Stimulated activated CD8-positive, alpha-beta memory T cell treated with anti-CD3 and anti-CD28 coated beads, Interleukin-4, amount 100 ng/mL, for 1 hour (primary cell): ENCODE results near the gene GPRIN2.
"Not testable (repeated sequence)": the region's sequence is repeated elsewhere in the genome, so short reads cannot be mapped to it uniquely, and the experiment has no call there.

Experiments
- DNase-seq, 2 donors: peaks; one replicate each; pipeline ENCODE4 v3.0.0-alpha.2; 2020; ENCODE audit warnings: low read depth in 2 of 2, low spot score in 1 of 2

GPRIN2 gene

DNA sequence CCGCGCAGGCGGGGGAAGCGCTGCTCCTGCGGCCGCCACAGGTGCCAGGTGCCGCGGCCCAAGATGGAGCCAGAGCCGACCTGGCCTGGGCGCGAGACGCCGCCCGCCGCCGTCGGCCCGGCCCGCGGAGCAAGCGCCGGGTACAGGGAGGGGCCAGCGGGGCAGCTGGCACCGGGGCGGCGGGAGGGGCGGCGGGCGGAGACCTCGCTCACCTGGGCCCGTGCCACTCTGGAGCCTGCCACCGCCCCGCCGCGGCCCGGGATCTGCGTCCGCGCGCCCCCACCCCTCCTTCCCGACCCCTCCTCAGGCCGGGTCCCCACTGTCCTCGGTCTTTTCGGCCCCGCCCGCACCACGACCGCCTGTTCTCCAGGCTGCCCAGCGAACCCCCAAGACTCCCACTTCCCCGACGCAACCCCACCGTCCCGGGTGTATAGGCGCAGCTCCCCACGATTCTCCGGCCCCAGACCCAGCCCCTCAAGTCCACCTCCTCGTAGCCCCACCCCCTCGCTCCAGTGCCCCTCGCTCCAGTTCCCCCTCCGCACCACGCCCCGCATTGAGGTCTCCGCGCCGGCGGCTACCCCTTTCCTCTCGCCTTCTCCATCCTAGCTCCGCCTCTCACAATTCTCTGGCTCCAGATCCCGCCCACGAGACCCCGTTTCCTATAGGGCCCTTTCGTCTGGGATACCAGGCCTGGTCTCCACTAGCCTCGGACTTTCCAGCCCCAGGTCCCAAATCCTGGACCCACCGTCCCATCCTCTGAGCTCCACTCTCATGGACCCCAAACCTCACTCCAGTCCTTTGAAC lies at the start of gene GPRIN2:
TSS of gene GPRIN2 (minus strand) at position 144 of the 804 bp plus-strand sequence. CDS start 5,922 bp downstream, outside the sequence.
- no peak for DNase-seq

DNA sequence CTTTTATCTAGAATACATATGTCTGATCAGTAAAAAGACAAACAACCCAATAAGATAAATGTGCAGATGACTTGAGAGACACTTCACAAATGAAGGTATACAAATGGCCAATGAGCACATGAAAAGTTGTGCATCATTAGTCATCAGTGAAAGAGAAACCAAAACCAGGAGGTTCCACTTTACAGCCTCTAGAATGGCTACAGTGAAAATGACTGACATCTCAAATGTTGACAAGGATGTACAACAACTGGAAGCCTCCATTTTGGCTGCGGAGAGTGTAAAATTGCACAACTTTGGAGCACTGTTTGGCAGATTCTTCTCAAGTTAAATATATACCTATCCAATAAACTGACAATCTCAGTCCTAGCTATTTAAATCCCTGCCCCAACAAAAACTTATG lies 44.1 kb upstream of the GPRIN2 start:
- DNase-seq: not testable (repeated sequence)

- DNase-seq: not testable (repeated sequence)
Measured at GRCh38 chr10:46597616-46598246, 41.3 kb upstream of the GPRIN2 start.

DNA sequence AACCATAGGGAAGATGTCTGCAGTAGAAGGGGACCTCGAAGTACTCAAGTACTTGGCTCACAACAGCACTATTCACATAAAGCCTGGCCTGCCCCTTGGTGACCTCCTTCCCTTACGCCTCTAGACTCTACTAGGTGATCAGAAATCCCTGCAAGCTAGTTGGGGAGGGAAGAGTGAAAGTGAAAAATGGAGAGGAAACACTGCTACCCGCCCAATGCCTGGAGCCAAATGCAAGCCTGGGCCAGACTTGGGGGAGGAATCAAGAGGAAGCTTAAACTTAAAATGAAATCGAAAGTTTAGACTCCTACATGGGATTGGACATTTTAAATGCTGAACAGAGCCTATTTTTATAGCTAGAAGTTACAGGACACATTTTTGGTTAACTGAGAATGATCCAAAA lies 40.1 kb upstream of the GPRIN2 start:
- DNase-seq: not testable (repeated sequence)

- not testable (repeated sequence) for DNase-seq
Measured at GRCh38 chr10:46594453-46595063, 38.1 kb upstream of the GPRIN2 start.

DNA sequence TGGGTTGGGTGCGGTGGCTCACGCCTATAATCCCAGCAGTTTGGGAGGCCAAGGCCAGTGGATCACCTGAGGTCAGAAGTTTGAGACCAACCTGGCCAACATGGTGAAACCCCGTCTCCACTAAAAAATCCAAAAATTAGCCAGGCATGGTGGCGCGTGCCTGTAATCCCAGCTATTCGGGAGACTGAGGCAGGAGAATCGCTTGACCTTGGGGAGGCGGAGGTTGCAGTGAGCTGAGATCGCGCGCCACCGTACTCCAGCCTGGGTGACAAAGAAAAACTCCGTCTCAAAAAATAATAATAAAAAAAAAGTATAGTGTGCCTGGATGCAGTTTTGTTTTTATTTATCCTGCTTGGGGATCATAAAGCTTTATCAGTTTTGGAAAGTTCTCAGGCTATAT lies 36.8 kb upstream of the GPRIN2 start:
- DNase-seq: not testable (repeated sequence)

- DNase-seq: not testable (repeated sequence)
Measured at GRCh38 chr10:46591053-46591452, 34.6 kb upstream of the GPRIN2 start.

DNA sequence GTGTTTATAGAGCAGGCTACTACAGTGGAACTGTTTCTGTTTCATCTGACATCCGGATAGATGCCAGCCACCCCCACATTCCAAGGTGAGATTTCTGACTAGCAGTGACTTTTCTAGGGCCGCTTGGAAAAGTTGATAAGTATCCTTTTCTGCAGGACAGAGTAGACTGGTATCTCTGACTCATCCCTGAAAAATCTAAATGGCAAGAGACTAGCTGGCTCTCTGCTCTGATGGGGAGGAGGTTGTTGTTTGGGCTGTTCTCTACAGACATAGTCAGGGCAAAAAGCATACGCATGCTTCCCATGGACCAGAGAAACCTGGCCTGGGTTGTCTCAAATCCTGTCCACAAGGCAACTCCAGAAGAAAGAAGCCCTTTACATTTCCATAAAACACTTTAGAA lies 33.1 kb upstream of the GPRIN2 start:
- DNase-seq: not testable (repeated sequence)

DNA sequence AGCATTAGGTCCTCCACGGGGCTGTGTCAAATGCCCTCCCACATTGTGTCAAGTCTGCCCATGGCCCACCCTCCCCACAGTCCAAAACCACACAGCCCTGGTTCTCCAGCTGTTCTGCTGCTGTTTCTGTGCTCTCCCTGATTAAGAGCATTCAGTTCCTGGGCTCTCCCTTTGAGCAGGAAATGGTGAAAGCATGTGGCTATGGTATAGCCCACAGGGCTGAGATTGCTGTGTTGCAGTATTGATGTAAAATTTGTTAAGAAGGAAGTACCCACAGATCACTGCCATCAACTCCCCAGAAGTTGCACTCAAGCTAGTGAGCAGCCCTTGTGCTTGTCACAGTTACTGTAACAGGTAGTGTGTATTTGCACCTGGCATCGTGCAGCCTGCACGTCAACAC lies 31.8 kb upstream of the GPRIN2 start:
- DNase-seq: not testable (repeated sequence)

DNA sequence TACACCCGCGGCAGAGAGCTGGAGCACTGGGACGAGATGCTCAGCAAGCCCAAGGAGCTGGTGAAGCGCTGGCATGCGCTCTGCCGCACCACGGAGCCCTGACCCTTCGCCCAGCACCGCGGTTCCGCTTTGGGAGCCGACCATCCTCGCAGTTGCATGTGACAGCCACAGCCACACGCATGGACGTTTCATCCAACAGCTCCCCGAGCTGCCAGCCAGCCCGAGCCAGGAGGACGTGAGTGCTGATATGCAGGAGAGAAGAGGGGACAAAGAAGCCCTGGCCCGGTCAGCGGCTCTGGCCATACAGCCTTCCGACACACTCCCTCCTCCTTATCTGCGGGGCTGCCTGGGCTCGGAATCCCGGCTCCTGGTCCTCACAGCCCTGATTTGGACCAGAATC lies 31.1 kb upstream of the GPRIN2 start:
- DNase-seq: not testable (repeated sequence)

DNA sequence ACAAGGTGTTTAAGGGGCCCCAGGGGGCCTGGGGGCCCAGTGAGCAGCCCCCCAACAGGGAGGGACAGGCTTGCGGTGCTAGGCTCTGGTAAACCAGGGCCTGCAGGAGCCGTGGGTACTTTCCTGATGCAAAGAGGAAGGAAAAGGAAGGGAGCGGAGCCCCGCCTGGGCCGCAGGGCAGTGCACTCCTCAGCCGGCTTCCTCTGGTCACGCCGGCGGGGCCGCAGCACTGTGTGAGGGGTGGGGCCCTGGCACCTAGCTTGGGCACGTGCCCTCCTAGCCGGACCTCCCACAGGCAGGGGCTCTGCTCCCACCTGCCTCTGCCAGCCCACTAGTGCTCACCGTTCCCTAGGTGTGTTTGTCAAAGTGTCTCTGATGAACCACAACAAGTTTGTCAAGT lies 28.8 kb upstream of the GPRIN2 start:
- DNase-seq: not testable (repeated sequence)

GRCh38 chr10:46584196-46584595 lies 27.7 kb upstream of the GPRIN2 start:
- not testable (repeated sequence) for DNase-seq

DNA sequence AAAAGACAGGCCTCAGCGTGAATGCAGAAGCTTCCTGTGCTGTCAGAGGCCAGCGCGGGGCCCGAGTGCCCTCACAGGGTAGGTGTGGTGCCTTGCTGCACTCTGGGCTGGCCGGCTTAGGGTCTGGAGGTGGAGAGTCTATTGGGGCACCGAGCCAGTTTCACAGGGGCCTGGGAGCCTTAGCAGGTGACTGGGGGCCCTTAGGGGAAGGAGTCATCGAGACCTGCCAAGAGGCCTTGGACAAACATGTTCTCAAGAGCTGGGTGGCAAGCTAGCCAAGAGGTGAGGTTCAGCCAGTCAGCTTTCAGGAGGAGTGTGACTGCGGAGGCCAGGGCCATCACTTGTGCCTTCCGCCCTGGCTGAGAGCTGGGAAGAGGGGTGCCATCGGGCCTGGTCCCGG lies 26.1 kb upstream of the GPRIN2 start:
- DNase-seq: not testable (repeated sequence)

GRCh38 chr10:46581997-46582396 lies 25.5 kb upstream of the GPRIN2 start:
- not testable (repeated sequence) for DNase-seq

GRCh38 chr10:46579378-46579777 lies 22.9 kb upstream of the GPRIN2 start:
- DNase-seq: not testable (repeated sequence)

- DNase-seq: not testable (repeated sequence)
Measured at GRCh38 chr10:46578474-46579178, 22.2 kb upstream of the GPRIN2 start, which contains the start of gene SYT15. Gene SYT15 (plus strand): TSS chr10:46579128. CDS start chr10:46579169, 41 bp downstream.

DNA sequence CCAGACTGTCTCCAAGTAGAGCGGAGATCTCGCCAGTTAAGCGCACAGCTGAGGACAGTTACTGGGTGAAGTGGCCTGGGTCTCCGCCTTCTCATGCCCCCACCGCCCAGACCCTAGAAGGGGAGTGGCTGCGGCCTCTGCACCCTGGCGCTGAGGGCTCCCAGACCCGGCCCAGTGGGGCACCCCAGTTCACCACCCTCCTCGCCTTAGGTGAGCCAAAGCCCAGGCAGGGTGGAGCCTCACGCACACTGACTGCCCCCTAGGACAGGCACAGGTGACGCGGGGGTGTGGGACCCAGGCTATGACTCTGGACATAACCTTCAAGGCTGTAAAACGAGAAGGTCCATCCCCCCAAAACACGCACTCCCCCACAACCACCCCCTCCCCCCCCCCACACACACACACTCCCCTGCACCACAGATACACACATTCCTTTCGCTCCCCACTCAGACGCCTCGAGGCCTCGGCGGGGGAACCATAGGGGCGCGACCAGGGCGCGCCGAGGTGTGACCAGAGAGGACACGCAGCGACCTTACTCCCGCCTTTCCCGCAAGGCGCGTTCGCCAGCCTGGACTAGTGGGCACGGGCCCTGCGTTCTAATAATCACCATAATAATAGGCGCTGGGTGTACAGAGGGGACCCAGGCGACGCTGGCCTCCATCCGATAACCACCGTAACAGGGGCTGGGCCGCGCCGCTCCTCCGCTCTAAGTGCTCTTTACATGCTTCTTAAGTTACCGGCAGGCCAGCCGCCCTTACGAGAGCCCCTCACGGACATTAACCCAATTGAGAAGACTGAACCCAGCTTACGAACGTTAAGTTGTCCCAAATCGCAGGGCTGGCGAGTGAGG lies 21.4 kb upstream of the GPRIN2 start:
- DNase-seq: not testable (repeated sequence)

DNA sequence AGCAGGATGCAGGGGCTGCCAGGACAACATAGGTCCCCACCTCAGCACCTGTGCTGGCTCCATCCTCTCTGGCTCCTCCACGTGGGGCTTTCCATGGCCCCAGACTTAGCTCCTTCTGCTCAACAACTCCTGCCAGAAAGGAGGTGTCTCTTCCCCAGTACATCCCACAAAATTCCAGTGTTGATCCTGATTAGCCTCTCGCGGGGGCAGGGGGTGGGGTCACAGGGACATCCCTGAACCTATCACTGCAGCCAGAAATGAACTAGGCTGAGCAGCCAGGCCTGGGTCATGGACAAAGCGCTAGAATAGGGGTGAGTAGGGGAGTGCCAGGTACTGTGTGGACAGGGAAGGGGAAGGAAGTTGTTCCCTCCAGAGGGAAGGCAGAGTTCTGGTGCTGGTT lies 17.4 kb upstream of the GPRIN2 start:
- not testable (repeated sequence) for DNase-seq

DNA sequence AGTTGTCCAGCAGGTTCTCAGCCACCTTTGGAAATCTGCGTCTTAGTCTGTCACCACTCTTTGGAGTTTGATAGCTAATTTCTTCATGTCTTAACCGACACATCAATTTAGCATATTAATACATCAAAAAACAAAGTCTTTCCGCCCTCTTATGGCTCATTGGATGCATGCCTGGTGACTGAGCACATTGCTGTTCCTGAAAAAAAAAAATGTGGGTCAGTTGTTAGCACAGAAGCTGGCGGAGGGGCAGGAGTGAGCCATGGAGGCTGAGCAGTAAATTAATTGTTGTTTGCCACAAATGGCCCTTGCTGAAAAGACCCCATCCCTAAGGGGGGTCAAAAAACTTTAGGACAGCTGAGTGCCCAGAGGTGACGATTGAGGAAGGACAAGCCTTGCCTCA lies 16.9 kb upstream of the GPRIN2 start:
- not testable (repeated sequence) for DNase-seq

GRCh38 chr10:46572765-46573164 lies 16.3 kb upstream of the GPRIN2 start:
- DNase-seq: not testable (repeated sequence)
